Esophagus squamous epithelium (tissue), 5 donors: ENCODE measurements around the gene KIF21B. TPM values are rescaled to one million over a fixed set of nuclear protein-coding genes. Genes with fewer than 3 reads are reported as not detected.

Experiments
- DNase-seq: peaks from one replicate; lab custom pipeline; 2025; lab: John Stamatoyannopoulos, UW
- H3K27ac ChIP-seq, 4 donors: fragments of 200-600 bp; sonication (generic); one replicate each; pipeline ENCODE4 v1.5.1; 2016 to 2019; ENCODE audit warnings: mild to moderate bottlenecking in 1 of 4
- H3K27me3 ChIP-seq, 4 donors: fragments of 200-600 bp; sonication (generic); 1 replicate in 3 of 4; 2 replicates in 1 of 4; pipeline versions ENCODE4 v1.5.1 to v1.6.0; 2017 to 2021; ENCODE audit warnings: antibody characterized with exemption in 1 of 4
- H3K36me3 ChIP-seq, 3 donors: fragments of 200-600 bp; sonication (generic); one replicate each; pipeline ENCODE4 v1.5.1; 2016 to 2019
- H3K4me1 ChIP-seq, 3 donors: fragments of 200-600 bp; sonication (generic); one replicate each; pipeline ENCODE4 v1.5.1; 2017 to 2019
- H3K4me3 ChIP-seq, 4 donors: fragments of 200-600 bp; sonication (generic); 1 replicate in 3 of 4; 2 replicates in 1 of 4; pipeline ENCODE4 v1.5.1; 2016 to 2019; ENCODE audit warnings: mild to moderate bottlenecking in 2 of 4, moderate library complexity in 1 of 4
- H3K9me3 ChIP-seq, 3 donors: fragments of 200-600 bp; sonication (generic); one replicate each; pipeline ENCODE4 v1.5.1; 2016 to 2019
- CTCF ChIP-seq, 6 experiments: fragments of 450-650 bp in 4 of 6; fragments of 200-600 bp in 2 of 6; sonication (generic) in 2 of 6; IDR thresholded peaks; one replicate each; pipeline ENCODE4 v1.5.1; 2016 to 2019; ENCODE audit warnings: antibody characterized with exemption in 6 of 6, mild to moderate bottlenecking in 4 of 6, moderate library complexity in 4 of 6
- POLR2A ChIP-seq, 4 donors: fragments of 450-650 bp; IDR thresholded peaks; one replicate each; pipeline ENCODE4 v1.6.1; 2017; ENCODE audit warnings: antibody characterized with exemption in 4 of 4, mild to moderate bottlenecking in 4 of 4, moderate library complexity in 3 of 4
- WGBS, 2 donors: methylation state at CpG; one replicate each; pipeline ENCODE4 v1.1.5; 2018; 5-methylcytosine and 5-hydroxymethylcytosine counted together
- intact Hi-C: fragments of 100-400 bp; cut with DNase I; formaldehyde crosslinking; loops from one replicate; pipeline ENCODE4 v1.15.0; 2022
- total RNA-seq, 4 donors: library from RNA; depleted of rRNA; stranded (reverse); fragments of >200 nt; gene quantifications; one replicate each; pipeline ENCODE4 v1.1.0, GENCODE V29; 2016
- donor health status: DM: yes; HTN: yes; CAD: no.

The KIF21B gene
- total RNA-seq, 4 donors from 2014 or later: 0.53 to 2.1 (median 1.0) TPM

GRCh38 chr1:201020721-201021629, 2.5 kb downstream of the KIF21B start:
- H3K9me3 ChIP-seq: no peaks in the 10 kb centered on the region
- peak overlapping the region in 1 of 4 donors; percentile 61 for H3K4me3 ChIP-seq
- H3K27me3 ChIP-seq: peaks cover 0 to 40% (median 0%) of the 10 kb centered on the region in 4 donors
- no peaks in the 10 kb centered on the region for H3K36me3 ChIP-seq
- intact Hi-C loops: no loop called here
- TF ChIP-seq CTCF (IDR thresholded peaks at IDR 0.05) (peak in 3 of 6 experiments; percentile 5 to 35 (median 6)), POLR2A (IDR thresholded peaks at IDR 0.05) (no peak)
- H3K4me1 ChIP-seq: peaks cover 20 to 82% (median 44%) of the 10 kb centered on the region in 3 donors
- peak overlapping the region in 3 of 4 donors; percentile 28 to 78 (median 72) for H3K27ac ChIP-seq
- 80% methylated on average over 1 of the region's 11 CpGs; no CpG with 5 or more reads in 1 of the 2 donors for WGBS, 2 donors
- DNase-seq: no peak

- intact Hi-C loops: no loop called here
- DNase-seq: no peak
- no peak for TF ChIP-seq CTCF (IDR thresholded peaks at IDR 0.05)
- no peak for TF ChIP-seq POLR2A (IDR thresholded peaks at IDR 0.05)
- Histone ChIP-seq H3K4me3 (no peak overlapping the region), H3K27me3 (peaks cover 0 to 48% (median 0%) of the 10 kb centered on the region in 4 donors), H3K4me1 (peaks cover 14 to 82% (median 39%) of the 10 kb centered on the region in 3 donors), H3K36me3 (no peaks in the 10 kb centered on the region), H3K9me3 (no peaks in the 10 kb centered on the region), H3K27ac (peak overlapping the region in 3 of 4 donors; percentile 28 to 72 (median 53))
- WGBS, 2 donors: 42 to 53% methylated on average over 3 to 4 of the region's 4 CpGs
These were observed 3.4 kb downstream of the KIF21B start for GRCh38 chr1:201020040-201020591.

- Histone ChIP-seq H3K36me3 (no peaks in the 10 kb centered on the region), H3K4me1 (peaks cover 14 to 85% (median 39%) of the 10 kb centered on the region in 3 donors), H3K27ac (peak overlapping the region in 3 of 4 donors; percentile 28 to 72 (median 53)), H3K9me3 (no peaks in the 10 kb centered on the region), H3K4me3 (no peak overlapping the region), H3K27me3 (peaks cover 0 to 55% (median 0%) of the 10 kb centered on the region in 4 donors)
- intact Hi-C loops: no loop called here
- peak; percentile 59 for DNase-seq
- TF ChIP-seq POLR2A (IDR thresholded peaks at IDR 0.05): peak in 1 of 4 donors; percentile 55
- TF ChIP-seq CTCF (IDR thresholded peaks at IDR 0.05): no peak
- WGBS, 2 donors: 55 to 59% methylated on average over 3 to 4 of the region's 5 CpGs
These were observed 4.1 kb downstream of the KIF21B start for GRCh38 chr1:201019321-201019977.

- Histone ChIP-seq H3K27me3 (peaks cover 0 to 65% (median 0%) of the 10 kb centered on the region in 4 donors), H3K9me3 (no peaks in the 10 kb centered on the region), H3K27ac (no peak overlapping the region), H3K36me3 (no peaks in the 10 kb centered on the region), H3K4me3 (no peak overlapping the region), H3K4me1 (peaks cover 9 to 87% (median 35%) of the 10 kb centered on the region in 3 donors)
- intact Hi-C loops: no loop called here
- DNase-seq: no peak
- 48 to 53% methylated on average over 2 of the region's 2 CpGs for WGBS, 2 donors
- TF ChIP-seq CTCF (IDR thresholded peaks at IDR 0.05): no peak
- TF ChIP-seq POLR2A (IDR thresholded peaks at IDR 0.05): no peak
These were observed 5.7 kb downstream of the KIF21B start for GRCh38 chr1:201017828-201018163.
